Sigmoid colon (tissue), 7 donors: ENCODE measurements around the gene MZF1. TPM values are rescaled to one million over a fixed set of nuclear protein-coding genes. Genes with fewer than 3 reads are reported as not detected.

Experiments
- DNase-seq: peaks from one replicate; pipeline ENCODE4 v3.0.0-alpha.2; 2019
- H3K27ac ChIP-seq, 4 donors: fragments of 200-600 bp; sonication (generic); one replicate each; pipeline ENCODE4 v1.5.1; 2016 to 2019; ENCODE audit warnings: mild to moderate bottlenecking in 1 of 4
- H3K27me3 ChIP-seq, 3 donors: fragments of 200-600 bp; sonication (generic); one replicate each; pipeline ENCODE4 v1.5.1; 2019; ENCODE audit warnings: mild to moderate bottlenecking in 1 of 3
- H3K36me3 ChIP-seq, 4 donors: fragments of 200-600 bp; sonication (generic); one replicate each; pipeline ENCODE4 v1.5.1; 2016 to 2019
- H3K4me1 ChIP-seq, 4 donors: fragments of 200-600 bp; sonication (generic); one replicate each; pipeline ENCODE4 v1.5.1; 2017 to 2019
- H3K4me3 ChIP-seq, 4 donors: fragments of 200-600 bp; sonication (generic); one replicate each; pipeline ENCODE4 v1.5.1; 2017 to 2019; ENCODE audit warnings: mild to moderate bottlenecking in 2 of 4, moderate library complexity in 1 of 4
- H3K9me3 ChIP-seq, 4 donors: fragments of 200-600 bp in 3 of 4; sonication (generic) in 3 of 4; one replicate each; pipeline versions ENCODE4 v1.5.1 to v1.6.1; 2013 to 2019
- CTCF ChIP-seq, 4 experiments: fragments of 450-650 bp in 3 of 4; fragments of 200-600 bp in 1 of 4; IDR thresholded peaks; one replicate each; pipeline ENCODE4 v1.5.1; 2016 to 2019; ENCODE audit warnings: antibody characterized with exemption in 4 of 4, mild to moderate bottlenecking in 3 of 4, moderate library complexity in 2 of 4
- EP300 ChIP-seq, 4 donors: sonication (generic); formaldehyde crosslinking; IDR thresholded peaks; one replicate each; pipeline ENCODE4 v1.6.1; 2017; ENCODE audit warnings: antibody characterized with exemption in 4 of 4
- POLR2A ChIP-seq, 2 donors: fragments of 450-650 bp; IDR thresholded peaks; one replicate each; pipeline ENCODE4 v1.6.1; 2016; ENCODE audit warnings: antibody characterized with exemption in 2 of 2, mild to moderate bottlenecking in 2 of 2, moderate library complexity in 2 of 2
- POLR2AphosphoS5 ChIP-seq, 4 donors: sonication (generic); formaldehyde crosslinking; IDR thresholded peaks; one replicate each; pipeline ENCODE4 v1.6.1; 2017; ENCODE audit warnings: antibody characterized with exemption in 4 of 4
- WGBS, 2 donors: extraction: QIAGEN DNeasy Blood & Tissue Kit; methylation state at CpG; one replicate each; pipeline ENCODE4 v1.1.7; 2013; 5-methylcytosine and 5-hydroxymethylcytosine counted together
- intact Hi-C: fragments of 100-400 bp; cut with DNase I; formaldehyde crosslinking; loops from one replicate; pipeline ENCODE4 v1.15.1; 2023
- polyA plus RNA-seq, 3 donors: library from polyadenylated mRNA; stranded (reverse); fragments of 200-250 nt; gene quantifications; one replicate each; pipeline ENCODE4 v1.2.3, GENCODE V29; 2013
- total RNA-seq, 4 donors: library from RNA; depleted of rRNA; stranded (reverse); fragments of >200 nt; gene quantifications; one replicate each; pipeline ENCODE4 v1.1.0, GENCODE V29; 2016
- donor health status: healthy with polysubstance abuse.
- donor health status: Bipolar disorder and iron deficiency.
- donor health status: healthy.

The MZF1 gene
- total and polyA plus RNA-seq, 7 donors: 5.8 to 31.5 (median 14.5) TPM

DNA sequence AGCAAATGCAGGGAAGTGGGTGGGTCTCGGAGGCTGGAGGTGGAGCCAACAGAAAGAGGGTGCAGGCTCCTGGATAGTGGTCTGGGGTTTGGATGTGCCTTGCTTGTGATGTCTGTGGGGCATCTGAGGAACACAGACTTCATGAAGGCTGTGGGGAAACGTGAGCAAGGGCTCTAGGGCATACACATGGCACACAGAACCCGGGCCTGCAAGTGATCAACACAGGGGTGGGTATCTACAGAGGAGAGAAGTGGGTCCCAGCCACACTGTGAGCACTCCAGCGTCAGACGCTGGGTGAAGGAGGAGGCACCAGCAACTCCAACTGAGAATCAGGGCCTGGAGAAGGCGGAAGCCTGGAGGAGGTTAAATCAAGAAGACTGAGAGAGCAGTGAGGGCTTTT is 9.3 kb downstream of the MZF1 start:
- Histone ChIP-seq H3K36me3 (peaks cover 0 to 19% (median 2%) of the 10 kb centered on the region in 4 donors), H3K4me1 (peaks cover 0 to 36% (median 33%) of the 10 kb centered on the region in 4 donors), H3K4me3 (no peak overlapping the region), H3K9me3 (no peaks in the 10 kb centered on the region), H3K27me3 (no peaks in the 10 kb centered on the region), H3K27ac (no peak overlapping the region)
- no peak for TF ChIP-seq EP300 (IDR thresholded peaks at IDR 0.05)
- TF ChIP-seq POLR2AphosphoS5 (IDR thresholded peaks at IDR 0.05): no peak
- TF ChIP-seq CTCF (IDR thresholded peaks at IDR 0.05): no peak
- no peak for TF ChIP-seq POLR2A (IDR thresholded peaks at IDR 0.05)
- WGBS, 2 donors: 78 to 85% methylated on average over 6 of the region's 6 CpGs
- peak; percentile 40 for DNase-seq
- intact Hi-C loops: no loop called here

DNA sequence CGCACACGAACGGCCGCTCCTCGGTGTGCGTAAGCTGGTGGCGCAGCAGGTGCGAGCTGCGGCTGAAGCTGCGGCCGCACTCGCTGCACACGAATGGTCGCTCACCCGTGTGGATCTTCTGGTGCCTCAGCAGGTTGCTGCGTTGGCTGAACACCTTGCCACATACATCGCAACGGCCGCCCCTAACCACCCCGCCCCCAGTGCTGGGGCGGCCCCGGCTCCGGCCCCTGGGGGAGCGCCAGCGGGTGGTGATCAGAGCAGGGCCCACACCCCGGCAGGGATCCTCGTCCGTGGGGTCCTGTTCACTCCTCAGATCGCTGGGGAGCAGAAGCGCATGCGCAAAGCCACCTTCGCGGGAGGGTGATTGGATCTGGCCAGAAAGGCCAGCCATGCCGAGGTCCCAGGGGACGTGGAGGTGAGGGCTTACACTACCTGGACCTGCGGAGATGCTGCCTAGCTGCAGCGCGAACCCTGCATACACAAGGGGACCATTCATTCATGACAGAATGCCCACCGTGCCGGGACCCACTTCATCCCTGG is 10.0 kb downstream of the MZF1 start:
- DNase-seq: peak; percentile 71
- peaks cover 0 to 15% (median 0%) of the 10 kb centered on the region in 4 donors for H3K36me3 ChIP-seq
- peak overlapping the region; percentile 57 to 71 (median 65) for H3K27ac ChIP-seq
- no peaks in the 10 kb centered on the region for H3K27me3 ChIP-seq
- WGBS, 2 donors: 3 to 5% methylated on average over 40 of the region's 40 CpGs
- TF ChIP-seq POLR2AphosphoS5 (IDR thresholded peaks at IDR 0.05) (no peak), CTCF (IDR thresholded peaks at IDR 0.05) (no peak), POLR2A (IDR thresholded peaks at IDR 0.05) (no peak), EP300 (IDR thresholded peaks at IDR 0.05) (no peak)
- no peaks in the 10 kb centered on the region for H3K9me3 ChIP-seq
- intact Hi-C loops: no loop called here
- peaks cover 0 to 36% (median 33%) of the 10 kb centered on the region in 4 donors for H3K4me1 ChIP-seq
- peak overlapping the region; percentile 33 to 51 (median 41) for H3K4me3 ChIP-seq

DNA sequence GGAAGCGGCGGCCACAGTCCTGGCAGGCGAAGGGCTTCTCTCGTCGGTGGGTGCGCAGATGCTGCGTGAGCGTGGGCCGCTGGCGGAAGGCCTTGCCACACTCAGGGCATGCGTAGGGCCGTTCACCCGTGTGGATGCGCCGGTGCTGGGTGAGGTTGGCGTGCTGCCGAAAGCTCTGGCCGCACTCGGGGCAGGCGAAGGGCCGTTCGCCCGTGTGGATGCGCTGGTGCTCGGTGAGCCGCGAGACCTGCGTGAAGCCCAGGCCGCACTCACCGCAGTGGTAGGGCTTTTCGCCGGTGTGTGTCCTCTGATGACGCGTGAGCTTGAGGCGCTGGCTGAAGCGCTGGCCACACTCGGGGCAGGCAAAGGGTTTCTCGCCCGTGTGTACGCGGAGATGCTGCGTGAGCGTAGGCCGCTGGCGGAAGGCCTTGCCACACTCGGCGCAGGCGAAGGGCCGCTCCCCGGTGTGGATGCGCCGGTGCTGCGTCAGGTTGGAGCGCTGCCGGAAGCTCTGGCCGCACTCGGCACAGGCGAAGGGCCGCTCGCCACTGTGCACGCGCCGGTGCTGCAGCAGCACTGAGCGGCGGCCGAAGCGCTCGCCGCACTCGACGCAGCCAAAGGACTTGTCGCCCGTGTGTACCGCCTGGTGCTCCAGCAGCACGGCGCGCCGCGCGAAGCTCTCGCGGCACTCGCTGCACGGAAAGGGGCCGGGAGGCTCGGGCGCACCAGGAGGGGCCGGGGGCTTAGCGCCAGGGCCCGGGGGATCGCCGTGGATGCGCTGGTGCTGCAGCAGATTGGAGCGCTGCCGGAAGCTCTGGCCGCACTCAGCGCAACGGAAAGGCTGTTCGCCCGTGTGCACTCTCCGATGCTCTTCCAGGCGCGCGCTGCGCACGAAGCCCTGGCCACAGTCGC is 10.8 kb downstream of the MZF1 start:
- peak; percentile 80 for DNase-seq
- Histone ChIP-seq H3K36me3 (peaks cover 0 to 13% (median 0%) of the 10 kb centered on the region in 4 donors), H3K4me3 (peak overlapping the region; percentile 33 to 51 (median 41)), H3K4me1 (peaks cover 0 to 41% (median 36%) of the 10 kb centered on the region in 4 donors), H3K9me3 (no peaks in the 10 kb centered on the region), H3K27me3 (no peaks in the 10 kb centered on the region), H3K27ac (peak overlapping the region; percentile 57 to 71 (median 65))
- intact Hi-C loops: no loop called here
- TF ChIP-seq POLR2AphosphoS5 (IDR thresholded peaks at IDR 0.05): peak in 3 of 4 donors; percentile 3 to 63 (median 23)
- TF ChIP-seq CTCF (IDR thresholded peaks at IDR 0.05): no peak
- no peak for TF ChIP-seq POLR2A (IDR thresholded peaks at IDR 0.05)
- 4 to 9% methylated on average over 107 of the region's 107 CpGs for WGBS, 2 donors

DNA sequence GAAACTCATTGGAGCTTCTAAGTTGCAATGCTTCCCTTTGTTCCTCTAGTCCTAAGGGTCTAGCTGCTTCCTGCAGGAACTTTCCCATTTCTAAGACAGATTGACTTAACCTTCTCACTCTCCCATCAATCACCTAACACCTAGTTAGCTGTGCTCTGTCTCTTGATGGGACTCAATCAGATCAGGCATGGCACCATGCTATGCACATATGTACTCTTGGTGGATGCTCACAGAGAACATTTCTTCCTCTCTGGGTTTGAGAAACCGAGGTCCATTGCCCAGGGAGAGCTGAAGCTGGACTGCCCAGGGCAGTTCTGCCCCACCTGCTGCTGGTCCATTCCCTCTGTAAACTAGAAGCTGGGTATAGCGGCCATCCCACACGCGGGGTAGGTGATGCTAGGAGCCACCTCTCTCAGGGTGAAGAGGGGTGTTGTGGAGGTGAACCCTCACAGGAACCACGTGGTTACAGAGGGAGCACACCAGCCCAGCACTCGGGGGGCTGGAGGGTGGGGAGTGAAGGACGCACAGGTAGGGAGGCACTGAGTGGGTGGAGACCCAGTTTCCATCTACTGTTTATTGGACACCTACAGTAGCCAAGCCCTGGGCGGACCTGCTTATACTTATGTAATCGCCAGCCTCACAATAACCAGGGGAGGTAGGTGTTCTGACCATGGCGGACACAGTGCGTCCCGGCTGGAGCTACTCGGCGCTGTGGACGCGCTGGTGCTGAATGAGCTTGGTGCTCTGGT is 11.6 kb downstream of the MZF1 start:
- no peaks in the 10 kb centered on the region for H3K27me3 ChIP-seq
- H3K9me3 ChIP-seq: no peaks in the 10 kb centered on the region
- DNase-seq: no peak
- H3K27ac ChIP-seq: peak overlapping the region; percentile 57 to 71 (median 65)
- peaks cover 0 to 49% (median 44%) of the 10 kb centered on the region in 4 donors for H3K4me1 ChIP-seq
- intact Hi-C loops: no loop called here
- peak overlapping the region; percentile 33 to 51 (median 41) for H3K4me3 ChIP-seq
- TF ChIP-seq EP300 (IDR thresholded peaks at IDR 0.05): no peak
- no peak for TF ChIP-seq CTCF (IDR thresholded peaks at IDR 0.05)
- no peak for TF ChIP-seq POLR2A (IDR thresholded peaks at IDR 0.05)
- no peak for TF ChIP-seq POLR2AphosphoS5 (IDR thresholded peaks at IDR 0.05)
- 47 to 64% methylated on average over 16 of the region's 16 CpGs for WGBS, 2 donors
- H3K36me3 ChIP-seq: peaks cover 3 to 10% (median 5%) of the 10 kb centered on the region in 4 donors
